ENCODE data around the gene CTNNB1. TPM values are rescaled to one million over a fixed set of nuclear protein-coding genes. Genes with fewer than 3 reads are reported as not detected.

The CTNNB1 gene
- total RNA-seq, 1 experiment from 2014 or later: 186 TPM

DNA sequence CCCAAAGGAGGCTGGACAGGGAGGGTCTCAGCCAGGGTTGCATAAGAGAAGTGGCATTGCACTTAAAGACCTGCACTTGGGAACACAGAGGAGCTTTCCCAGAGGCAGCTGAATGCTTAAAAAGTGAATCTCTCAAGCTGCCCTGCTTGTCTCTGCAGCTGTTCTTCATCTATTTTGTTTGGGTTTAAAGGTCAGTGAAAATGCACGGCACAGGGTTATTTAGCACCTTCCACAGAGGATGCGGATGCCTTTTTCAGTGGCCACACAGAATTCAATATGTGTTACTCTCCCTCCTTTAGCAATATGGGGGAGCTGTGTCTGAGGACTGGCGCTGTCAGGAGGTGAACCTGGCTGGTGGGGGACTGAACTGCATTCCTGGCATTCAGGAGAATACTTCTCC, 22.7 kb upstream of the CTNNB1 start:
- Histone ChIP-seq H3K9me3 (ENCODE audit: control insufficient read depth, insufficient read depth, low read depth, low read length) (no peaks in the 10 kb centered on the region), H3K36me3 (ENCODE audit: control insufficient read depth, insufficient read depth, low read length) (no peaks in the 10 kb centered on the region), H3K4me1 (ENCODE audit: control insufficient read depth, insufficient read depth, low read length) (no peaks in the 10 kb centered on the region), H3K4me3 (ENCODE audit: low read depth in 2 of 2, low read length in 2 of 2) (no peak overlapping the region), H3K27ac (ENCODE audit: low read length) (no peak overlapping the region), H3K27me3 (ENCODE audit: control insufficient read depth, insufficient read depth, low read length) (peaks cover 6% of the 10 kb centered on the region)
- ChIA-PET CTCF (no interaction called here), POLR2A (no interaction called here)
- ATAC-seq (no peak), DNase-seq (ENCODE audit: low read depth, low spot score) (no peak)
- intact Hi-C loops (cut with micrococcal nuclease; ENCODE audit: unreplicated experiment): no loop called here
- in situ Hi-C loops (cut with HindIII; ENCODE audit: low pct_unique_long_range_greater_than_20kb, low sequenced_read_pairs): no loop called here
- no peak for TF ChIP-seq TCF7L2 (IDR thresholded peaks at IDR 0.05; ENCODE audit: low read depth, low read length)
- TF ChIP-seq, protein P1, sequence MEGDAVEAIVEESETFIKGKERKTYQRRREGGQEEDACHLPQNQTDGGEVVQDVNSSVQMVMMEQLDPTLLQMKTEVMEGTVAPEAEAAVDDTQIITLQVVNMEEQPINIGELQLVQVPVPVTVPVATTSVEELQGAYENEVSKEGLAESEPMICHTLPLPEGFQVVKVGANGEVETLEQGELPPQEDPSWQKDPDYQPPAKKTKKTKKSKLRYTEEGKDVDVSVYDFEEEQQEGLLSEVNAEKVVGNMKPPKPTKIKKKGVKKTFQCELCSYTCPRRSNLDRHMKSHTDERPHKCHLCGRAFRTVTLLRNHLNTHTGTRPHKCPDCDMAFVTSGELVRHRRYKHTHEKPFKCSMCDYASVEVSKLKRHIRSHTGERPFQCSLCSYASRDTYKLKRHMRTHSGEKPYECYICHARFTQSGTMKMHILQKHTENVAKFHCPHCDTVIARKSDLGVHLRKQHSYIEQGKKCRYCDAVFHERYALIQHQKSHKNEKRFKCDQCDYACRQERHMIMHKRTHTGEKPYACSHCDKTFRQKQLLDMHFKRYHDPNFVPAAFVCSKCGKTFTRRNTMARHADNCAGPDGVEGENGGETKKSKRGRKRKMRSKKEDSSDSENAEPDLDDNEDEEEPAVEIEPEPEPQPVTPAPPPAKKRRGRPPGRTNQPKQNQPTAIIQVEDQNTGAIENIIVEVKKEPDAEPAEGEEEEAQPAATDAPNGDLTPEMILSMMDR (IDR thresholded peaks at IDR 0.05): no peak
- no peak for TF ChIP-seq POLR2AphosphoS5 (IDR thresholded peaks at IDR 0.05; ENCODE audit: low read depth, low read length)
- TF ChIP-seq, protein P2, sequence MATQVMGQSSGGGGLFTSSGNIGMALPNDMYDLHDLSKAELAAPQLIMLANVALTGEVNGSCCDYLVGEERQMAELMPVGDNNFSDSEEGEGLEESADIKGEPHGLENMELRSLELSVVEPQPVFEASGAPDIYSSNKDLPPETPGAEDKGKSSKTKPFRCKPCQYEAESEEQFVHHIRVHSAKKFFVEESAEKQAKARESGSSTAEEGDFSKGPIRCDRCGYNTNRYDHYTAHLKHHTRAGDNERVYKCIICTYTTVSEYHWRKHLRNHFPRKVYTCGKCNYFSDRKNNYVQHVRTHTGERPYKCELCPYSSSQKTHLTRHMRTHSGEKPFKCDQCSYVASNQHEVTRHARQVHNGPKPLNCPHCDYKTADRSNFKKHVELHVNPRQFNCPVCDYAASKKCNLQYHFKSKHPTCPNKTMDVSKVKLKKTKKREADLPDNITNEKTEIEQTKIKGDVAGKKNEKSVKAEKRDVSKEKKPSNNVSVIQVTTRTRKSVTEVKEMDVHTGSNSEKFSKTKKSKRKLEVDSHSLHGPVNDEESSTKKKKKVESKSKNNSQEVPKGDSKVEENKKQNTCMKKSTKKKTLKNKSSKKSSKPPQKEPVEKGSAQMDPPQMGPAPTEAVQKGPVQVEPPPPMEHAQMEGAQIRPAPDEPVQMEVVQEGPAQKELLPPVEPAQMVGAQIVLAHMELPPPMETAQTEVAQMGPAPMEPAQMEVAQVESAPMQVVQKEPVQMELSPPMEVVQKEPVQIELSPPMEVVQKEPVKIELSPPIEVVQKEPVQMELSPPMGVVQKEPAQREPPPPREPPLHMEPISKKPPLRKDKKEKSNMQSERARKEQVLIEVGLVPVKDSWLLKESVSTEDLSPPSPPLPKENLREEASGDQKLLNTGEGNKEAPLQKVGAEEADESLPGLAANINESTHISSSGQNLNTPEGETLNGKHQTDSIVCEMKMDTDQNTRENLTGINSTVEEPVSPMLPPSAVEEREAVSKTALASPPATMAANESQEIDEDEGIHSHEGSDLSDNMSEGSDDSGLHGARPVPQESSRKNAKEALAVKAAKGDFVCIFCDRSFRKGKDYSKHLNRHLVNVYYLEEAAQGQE (IDR thresholded peaks at IDR 0.05; ENCODE audit: insufficient read depth in 1 of 2, low read depth in 2 of 2, low read length in 1 of 2): no peak
- TF ChIP-seq SIN3A (IDR thresholded peaks at IDR 0.05; ENCODE audit: borderline replicate concordance, insufficient read depth, low read depth, low read length): no peak
- BruUV-seq (replicated peaks): no TSS peak

DNA sequence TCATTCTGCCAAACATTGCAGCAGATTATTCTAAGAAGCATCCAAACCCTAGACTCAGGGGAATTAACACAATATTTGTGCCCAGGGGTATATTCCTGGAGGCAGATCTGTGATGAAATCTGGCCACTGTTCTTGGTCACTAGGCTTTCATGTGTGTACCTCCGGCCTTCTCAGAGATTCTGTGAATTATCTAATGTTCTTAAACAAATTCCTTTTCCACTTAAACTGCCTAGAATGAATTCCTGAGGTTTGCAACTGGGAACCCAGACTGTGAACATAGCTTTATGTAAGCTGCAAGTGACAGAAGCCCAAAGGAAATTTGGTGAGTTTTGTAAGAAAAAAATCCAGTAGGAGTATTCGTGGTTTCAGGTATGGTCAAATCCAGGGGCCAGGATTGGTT, 20.7 kb upstream of the CTNNB1 start:
- ChIA-PET POLR2A (no interaction called here), CTCF (no interaction called here)
- Histone ChIP-seq H3K9me3 (ENCODE audit: control insufficient read depth, insufficient read depth, low read depth, low read length) (no peaks in the 10 kb centered on the region), H3K4me3 (ENCODE audit: low read depth in 2 of 2, low read length in 2 of 2) (no peak overlapping the region), H3K4me1 (ENCODE audit: control insufficient read depth, insufficient read depth, low read length) (no peaks in the 10 kb centered on the region), H3K27ac (ENCODE audit: low read length) (no peak overlapping the region), H3K36me3 (ENCODE audit: control insufficient read depth, insufficient read depth, low read length) (no peaks in the 10 kb centered on the region), H3K27me3 (ENCODE audit: control insufficient read depth, insufficient read depth, low read length) (peaks cover 4% of the 10 kb centered on the region; the same call in 1 of the 2 replicates)
- no peak for ATAC-seq
- DNase-seq (ENCODE audit: low read depth, low spot score): no peak
- no peak for TF ChIP-seq SIN3A (IDR thresholded peaks at IDR 0.05; ENCODE audit: borderline replicate concordance, insufficient read depth, low read depth, low read length)
- no peak for TF ChIP-seq TCF7L2 (IDR thresholded peaks at IDR 0.05; ENCODE audit: low read depth, low read length)
- no peak for TF ChIP-seq POLR2AphosphoS5 (IDR thresholded peaks at IDR 0.05; ENCODE audit: low read depth, low read length)
- TF ChIP-seq, protein P2 (IDR thresholded peaks at IDR 0.05; ENCODE audit: insufficient read depth in 1 of 2, low read depth in 2 of 2, low read length in 1 of 2): no peak
- TF ChIP-seq, protein P1 (IDR thresholded peaks at IDR 0.05): no peak
- no TSS peak for BruUV-seq (replicated peaks)
- in situ Hi-C loops (cut with HindIII; ENCODE audit: low pct_unique_long_range_greater_than_20kb, low sequenced_read_pairs) (no loop called here), intact Hi-C loops (cut with micrococcal nuclease; ENCODE audit: unreplicated experiment) (no loop called here)
